Neural cell (in vitro differentiated cells): Measurements from ENCODE around the gene LRP1. TPM values are rescaled to one million over a fixed set of nuclear protein-coding genes. Genes with fewer than 3 reads are reported as not detected.

Experiments
- H2AFZ ChIP-seq: fragments of 200-600, 300-800 bp; sonication (generic), shearing (Covaris generic); 2 replicates; pipeline ENCODE4 v1.6.0; 2014; ENCODE audit warnings: low read depth, mild to moderate bottlenecking, antibody characterized with exemption, low read length, moderate library complexity
- H3F3A ChIP-seq: fragments of 200-600 bp; shearing (Covaris generic); 2 replicates; pipeline ENCODE4 v1.6.1; 2016; ENCODE audit warnings: mild to moderate bottlenecking, moderate library complexity, mixed read lengths, antibody characterized with exemption, low read length; ENCODE audit not compliant: insufficient read depth, poor library complexity, severe bottlenecking
- H3K27ac ChIP-seq: fragments of 200-600, 300-800 bp; sonication (generic), shearing (Covaris generic); 2 replicates; pipeline ENCODE4 v1.5.1; 2014; ENCODE audit warnings: mild to moderate bottlenecking, low read length, moderate library complexity
- H3K27me3 ChIP-seq: fragments of 300-800, 200-600 bp; sonication (generic), shearing (Covaris generic); 2 replicates; pipeline ENCODE4 v1.6.0; 2014; ENCODE audit warnings: mild to moderate bottlenecking, low read depth, low read length, moderate library complexity; ENCODE audit not compliant: insufficient read depth
- H3K36me3 ChIP-seq: fragments of 300-800, 200-600 bp; sonication (generic), shearing (Covaris generic); 2 replicates; pipeline ENCODE4 v1.5.1; 2014; ENCODE audit warnings: mild to moderate bottlenecking, antibody characterized with exemption, low read length, moderate library complexity; ENCODE audit not compliant: insufficient read depth
- H3K4me2 ChIP-seq: fragments of 300-800, 200-600 bp; sonication (generic), shearing (Covaris generic); 2 replicates; pipeline ENCODE4 v1.6.0; 2014; ENCODE audit warnings: mild to moderate bottlenecking, low read length
- H3K4me3 ChIP-seq: fragments of 300-800, 200-600 bp; sonication (generic), shearing (Covaris generic); 2 replicates; pipeline ENCODE4 v1.5.1; 2014; ENCODE audit warnings: mild to moderate bottlenecking, low read length, moderate library complexity
- H3K79me2 ChIP-seq: fragments of 200-600 bp; shearing (Covaris generic); replicated peaks from 2 replicates; pipeline ENCODE4 v1.6.0; 2014; ENCODE audit warnings: mild to moderate bottlenecking, low read length, moderate library complexity; ENCODE audit not compliant: insufficient read depth
- H3K9ac ChIP-seq: fragments of 300-800, 200-600 bp; sonication (generic), shearing (Covaris generic); 2 replicates; pipeline ENCODE4 v1.6.1; 2016; ENCODE audit warnings: mild to moderate bottlenecking, low read length, mixed read lengths
- H3K9me2 ChIP-seq: fragments of 200-600 bp; shearing (Covaris generic); 2 replicates; pipeline ENCODE4 v1.6.1; 2016; ENCODE audit warnings: mild to moderate bottlenecking, low read length, mixed read lengths; ENCODE audit not compliant: insufficient read depth
- H3K9me3 ChIP-seq: fragments of 200-600, 300-800 bp; sonication (generic), shearing (Covaris generic); 2 replicates; pipeline ENCODE4 v1.6.1; 2016; ENCODE audit warnings: mild to moderate bottlenecking, mixed run types, low read length, moderate library complexity, mixed read lengths
- H4K20me1 ChIP-seq: fragments of 200-600 bp; shearing (Covaris generic); 2 replicates; pipeline ENCODE4 v1.6.1; 2016; ENCODE audit warnings: mild to moderate bottlenecking, mixed run types; ENCODE audit not compliant: insufficient read depth
- EP300 ChIP-seq: fragments of 450-650 bp; conservative IDR thresholded peaks from 2 replicates; pipeline ENCODE4 v1.6.1; 2014; ENCODE audit warnings: antibody characterized with exemption, mild to moderate bottlenecking, moderate library complexity; ENCODE audit not compliant: poor library complexity, severe bottlenecking
- EZH2 ChIP-seq: fragments of 200-600, 300-800 bp; shearing (Covaris generic), sonication (generic); IDR thresholded peaks from 2 replicates; pipeline ENCODE4 v1.6.1; 2014; ENCODE audit warnings: antibody characterized with exemption, low read length, borderline replicate concordance, mild to moderate bottlenecking; ENCODE audit not compliant: insufficient read depth, poor library complexity, severe bottlenecking
- MXI1 ChIP-seq: fragments of 450-650 bp; conservative IDR thresholded peaks from 2 replicates; pipeline ENCODE4 v1.6.1; 2014; ENCODE audit warnings: antibody characterized with exemption, mild to moderate bottlenecking; ENCODE audit not compliant: poor library complexity, severe bottlenecking
- POLR2AphosphoS5 ChIP-seq: IDR thresholded peaks from 2 replicates; pipeline ENCODE4 v1.6.1; 2012
- RAD21 ChIP-seq: fragments of 450-650 bp; conservative IDR thresholded peaks from 2 replicates; pipeline ENCODE4 v1.6.1; 2014; ENCODE audit warnings: antibody characterized with exemption, mild to moderate bottlenecking, moderate library complexity
- SMC3 ChIP-seq: fragments of 450-650 bp; conservative IDR thresholded peaks from 2 replicates; pipeline ENCODE4 v1.6.1; 2014; ENCODE audit warnings: antibody characterized with exemption, mild to moderate bottlenecking, moderate library complexity; ENCODE audit not compliant: poor library complexity
- TAF1 ChIP-seq: IDR thresholded peaks from 2 replicates; pipeline ENCODE4 v1.6.1; 2012; ENCODE audit warnings: low read depth
- polyA plus RNA-seq: library from polyadenylated mRNA; depleted of rRNA; stranded (reverse); fragments of >200 nt; gene quantifications from 2 replicates; pipeline ENCODE4 v1.2.3, GENCODE V29; 2014
- TF ChIP-seq, protein P1 (sequence below): IDR thresholded peaks from 2 replicates; pipeline ENCODE4 v1.6.1; 2012; ENCODE audit warnings: borderline replicate concordance
- TF ChIP-seq, protein P2 (sequence below): fragments of 450-650 bp; IDR thresholded peaks from 2 replicates; pipeline ENCODE4 v1.5.1; 2014; ENCODE audit warnings: antibody characterized with exemption, mild to moderate bottlenecking, moderate library complexity; ENCODE audit not compliant: poor library complexity, severe bottlenecking

The LRP1 gene
- polyA plus RNA-seq, 1 donor from 2014 or later, result 18.2 TPM

DNA sequence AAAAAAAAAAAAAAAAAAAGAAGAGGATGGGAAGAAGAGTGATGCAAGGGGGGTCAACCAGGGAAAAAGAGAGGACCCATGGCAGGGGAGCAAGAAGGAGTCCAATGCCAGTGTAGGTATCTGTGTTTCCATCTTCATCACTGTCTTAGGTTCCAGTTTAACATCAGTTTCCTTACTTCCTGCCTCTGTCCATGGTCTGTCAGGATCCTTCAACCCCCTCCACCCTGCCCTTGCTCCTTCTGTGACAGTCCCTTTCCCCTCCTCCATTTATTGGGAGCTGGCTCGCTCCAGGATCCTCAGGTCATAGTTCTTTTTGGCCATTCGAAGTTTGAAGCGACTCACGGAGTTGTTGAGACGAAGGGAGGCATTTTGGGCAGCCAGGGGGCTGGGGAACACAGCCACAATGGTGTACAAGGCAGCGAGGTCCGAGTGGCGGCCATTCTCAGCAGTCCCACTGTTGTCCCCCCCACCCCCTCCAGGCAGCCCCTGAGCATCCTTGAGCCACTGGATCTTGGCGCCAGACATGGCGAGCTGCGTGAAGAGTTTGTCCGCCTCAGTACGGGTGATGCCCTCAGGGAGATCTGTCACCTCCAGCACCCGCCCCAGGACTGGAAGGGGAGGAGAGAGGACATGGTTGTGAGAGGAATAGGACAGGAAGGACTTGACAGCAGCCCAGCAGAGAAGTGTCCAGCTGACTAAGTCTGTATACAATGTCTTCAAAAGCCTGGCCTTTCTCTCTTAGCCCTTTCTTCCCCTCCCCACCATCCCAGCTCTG lies 126.4 kb downstream of the LRP1 start:
- H3K36me3 ChIP-seq, result peaks cover 7% of the 10 kb centered on the region
- TF ChIP-seq, protein P1, sequence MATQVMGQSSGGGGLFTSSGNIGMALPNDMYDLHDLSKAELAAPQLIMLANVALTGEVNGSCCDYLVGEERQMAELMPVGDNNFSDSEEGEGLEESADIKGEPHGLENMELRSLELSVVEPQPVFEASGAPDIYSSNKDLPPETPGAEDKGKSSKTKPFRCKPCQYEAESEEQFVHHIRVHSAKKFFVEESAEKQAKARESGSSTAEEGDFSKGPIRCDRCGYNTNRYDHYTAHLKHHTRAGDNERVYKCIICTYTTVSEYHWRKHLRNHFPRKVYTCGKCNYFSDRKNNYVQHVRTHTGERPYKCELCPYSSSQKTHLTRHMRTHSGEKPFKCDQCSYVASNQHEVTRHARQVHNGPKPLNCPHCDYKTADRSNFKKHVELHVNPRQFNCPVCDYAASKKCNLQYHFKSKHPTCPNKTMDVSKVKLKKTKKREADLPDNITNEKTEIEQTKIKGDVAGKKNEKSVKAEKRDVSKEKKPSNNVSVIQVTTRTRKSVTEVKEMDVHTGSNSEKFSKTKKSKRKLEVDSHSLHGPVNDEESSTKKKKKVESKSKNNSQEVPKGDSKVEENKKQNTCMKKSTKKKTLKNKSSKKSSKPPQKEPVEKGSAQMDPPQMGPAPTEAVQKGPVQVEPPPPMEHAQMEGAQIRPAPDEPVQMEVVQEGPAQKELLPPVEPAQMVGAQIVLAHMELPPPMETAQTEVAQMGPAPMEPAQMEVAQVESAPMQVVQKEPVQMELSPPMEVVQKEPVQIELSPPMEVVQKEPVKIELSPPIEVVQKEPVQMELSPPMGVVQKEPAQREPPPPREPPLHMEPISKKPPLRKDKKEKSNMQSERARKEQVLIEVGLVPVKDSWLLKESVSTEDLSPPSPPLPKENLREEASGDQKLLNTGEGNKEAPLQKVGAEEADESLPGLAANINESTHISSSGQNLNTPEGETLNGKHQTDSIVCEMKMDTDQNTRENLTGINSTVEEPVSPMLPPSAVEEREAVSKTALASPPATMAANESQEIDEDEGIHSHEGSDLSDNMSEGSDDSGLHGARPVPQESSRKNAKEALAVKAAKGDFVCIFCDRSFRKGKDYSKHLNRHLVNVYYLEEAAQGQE, result no peak
- TF ChIP-seq TAF1 (no peak), EZH2 (no peak), MXI1 (no peak), POLR2AphosphoS5 (no peak), SMC3 (no peak), RAD21 (no peak), EP300 (no peak)
- TF ChIP-seq, protein P2, sequence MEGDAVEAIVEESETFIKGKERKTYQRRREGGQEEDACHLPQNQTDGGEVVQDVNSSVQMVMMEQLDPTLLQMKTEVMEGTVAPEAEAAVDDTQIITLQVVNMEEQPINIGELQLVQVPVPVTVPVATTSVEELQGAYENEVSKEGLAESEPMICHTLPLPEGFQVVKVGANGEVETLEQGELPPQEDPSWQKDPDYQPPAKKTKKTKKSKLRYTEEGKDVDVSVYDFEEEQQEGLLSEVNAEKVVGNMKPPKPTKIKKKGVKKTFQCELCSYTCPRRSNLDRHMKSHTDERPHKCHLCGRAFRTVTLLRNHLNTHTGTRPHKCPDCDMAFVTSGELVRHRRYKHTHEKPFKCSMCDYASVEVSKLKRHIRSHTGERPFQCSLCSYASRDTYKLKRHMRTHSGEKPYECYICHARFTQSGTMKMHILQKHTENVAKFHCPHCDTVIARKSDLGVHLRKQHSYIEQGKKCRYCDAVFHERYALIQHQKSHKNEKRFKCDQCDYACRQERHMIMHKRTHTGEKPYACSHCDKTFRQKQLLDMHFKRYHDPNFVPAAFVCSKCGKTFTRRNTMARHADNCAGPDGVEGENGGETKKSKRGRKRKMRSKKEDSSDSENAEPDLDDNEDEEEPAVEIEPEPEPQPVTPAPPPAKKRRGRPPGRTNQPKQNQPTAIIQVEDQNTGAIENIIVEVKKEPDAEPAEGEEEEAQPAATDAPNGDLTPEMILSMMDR, result no peak
- H3K79me2 ChIP-seq, result no peaks in the 10 kb centered on the region
- H3K4me2 ChIP-seq, result no peak overlapping the region
- no peaks in the 10 kb centered on the region for H3K27me3 ChIP-seq
- H3K4me3 ChIP-seq, result no peak overlapping the region
- H2AFZ ChIP-seq, result no peak overlapping the region
- H3K9me2 ChIP-seq, result no peaks in the 10 kb centered on the region
- H3F3A ChIP-seq, result no peaks in the 10 kb centered on the region
- H3K9me3 ChIP-seq, result no peaks in the 10 kb centered on the region
- H4K20me1 ChIP-seq, result no peaks in the 10 kb centered on the region
- no peak overlapping the region for H3K9ac ChIP-seq
- no peak overlapping the region for H3K27ac ChIP-seq

DNA sequence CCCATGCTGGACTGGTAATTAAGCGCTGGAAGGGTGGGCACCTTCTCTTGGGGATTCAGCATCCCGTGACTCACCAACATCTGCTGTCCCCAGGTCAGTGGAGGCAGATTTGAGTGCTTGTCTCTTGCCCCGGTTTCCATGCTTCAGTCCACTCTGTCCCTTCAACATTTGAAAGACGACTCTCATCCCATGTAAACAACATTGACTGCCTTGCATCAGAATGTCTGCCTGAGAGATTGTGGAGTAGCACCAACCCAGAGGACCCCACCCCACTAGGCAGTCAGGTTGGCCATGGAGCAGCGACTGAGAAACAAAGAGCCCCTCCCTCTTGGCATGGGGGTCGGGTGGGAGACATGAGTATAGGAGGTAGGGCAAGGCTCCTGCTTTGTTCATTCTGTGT lies 127.6 kb downstream of the LRP1 start:
- Histone ChIP-seq H4K20me1 (no peaks in the 10 kb centered on the region), H3K4me3 (no peak overlapping the region), H3K4me2 (no peak overlapping the region), H3K9me2 (no peaks in the 10 kb centered on the region), H3K36me3 (peaks cover 7% of the 10 kb centered on the region), H3K27ac (no peak overlapping the region), H3K79me2 (no peaks in the 10 kb centered on the region), H2AFZ (no peak overlapping the region), H3K27me3 (no peaks in the 10 kb centered on the region), H3F3A (no peaks in the 10 kb centered on the region), H3K9ac (no peak overlapping the region), H3K9me3 (no peaks in the 10 kb centered on the region)
- TF ChIP-seq POLR2AphosphoS5 (no peak), EZH2 (no peak)
